ENCODE measurements around the gene SNAPC1. TPM values are rescaled to one million over a fixed set of nuclear protein-coding genes. Genes with fewer than 3 reads are reported as not detected.
A peak's percentile ranks its signal among the peaks of the same experiment; 100 is the strongest.

The SNAPC1 gene
- total and polyA plus RNA-seq, 2 donors (not counting 3 experiments of a cell fraction or from before 2014, with no cell fraction given), result 12.7 to 14.3 TPM

GRCh38 chr14:61719344-61720293, 42.6 kb upstream of the SNAPC1 start:
- H3K9me1 ChIP-seq (replicated peaks; ENCODE audit: control insufficient read depth, extremely low read depth, insufficient read depth, low read length), result no peaks in the 10 kb centered on the region
- CTCF ChIA-PET, result interaction anchor here (0.6 to 3.2 kb wide), 14 partner anchors 9 to 257 kb away, joined by 3 to 17 read pairs (median 4); no protein-coding TSS in a partner anchor
- H3K27me3 ChIP-seq (ENCODE audit: control insufficient read depth in 2 of 2, insufficient read depth in 2 of 2, low read length in 2 of 2), result no peaks in the 10 kb centered on the region
- H3K9me3 ChIP-seq (replicated peaks; ENCODE audit: control insufficient read depth, insufficient read depth, low read length), result no peaks in the 10 kb centered on the region
- BruUV-seq (replicated peaks), result no TSS peak
- H3K79me2 ChIP-seq (ENCODE audit: control insufficient read depth, insufficient read depth, low read length), result peaks cover 88% of the 10 kb centered on the region
- peaks cover 25% of the 10 kb centered on the region for H4K20me1 ChIP-seq (replicated peaks; ENCODE audit: control insufficient read depth, extremely low read depth, insufficient read depth, low read length)
- no peak overlapping the region for H2AFZ ChIP-seq (ENCODE audit: low read depth, low read length)
- peaks cover 17% of the 10 kb centered on the region for H3K4me1 ChIP-seq (ENCODE audit: control insufficient read depth, extremely low read depth, insufficient read depth, low read length)
- intact Hi-C loops (cut with micrococcal nuclease) (loop anchor here (1.0 to 5.0 kb wide), 2 partner anchors 158 to 242 kb away; no protein-coding TSS in a partner anchor), dilution Hi-C loops (cut with MboI; ENCODE audit: extremely low pct_ligation_motif_present, low sequenced_read_pairs) (no loop called here)
- no peak overlapping the region for H3K4me3 ChIP-seq (replicated peaks in 1 of 3; ENCODE audit: insufficient read depth in 1 of 3, low read depth in 1 of 3, low read length in 3 of 3)
- H3K36me3 ChIP-seq (ENCODE audit: control insufficient read depth in 2 of 2, extremely low read depth in 1 of 2, insufficient read depth in 2 of 2, low read length in 2 of 2), result peaks cover 3 to 30% of the 10 kb centered on the region in 2 experiments
- no peak for TF ChIP-seq POLR2AphosphoS5 (IDR thresholded peaks at IDR 0.05; ENCODE audit: insufficient read depth, low read depth, low read length)
- no peak for TF ChIP-seq FOS (IDR thresholded peaks at IDR 0.05; ENCODE audit: borderline replicate concordance, insufficient read depth, low read length)
- TF ChIP-seq POLR2A (IDR thresholded peaks at IDR 0.05; ENCODE audit: low read depth, low read length), result no peak
- no peak for TF ChIP-seq JUN (IDR thresholded peaks at IDR 0.05; ENCODE audit: borderline replicate concordance, insufficient read depth, insufficient read length, low read depth)
- POLR2A ChIA-PET, result no interaction called here
- FAIRE-seq, result no peak
- DNase-seq (ENCODE audit: low read depth, low spot score), result peak; percentile 55
- peak overlapping the region; percentile 14 for H3K27ac ChIP-seq (ENCODE audit: insufficient read depth, low read depth, low read length)
- no peak overlapping the region for H3K9ac ChIP-seq (replicated peaks; ENCODE audit: extremely low read depth, insufficient read depth, low read length)
- H3K4me2 ChIP-seq (ENCODE audit: insufficient read depth, low read length), result peak overlapping the region; percentile 45

- H3K4me2 ChIP-seq (ENCODE audit: insufficient read depth, low read length), result peak overlapping the region; percentile 45
- no peaks in the 10 kb centered on the region for H3K9me3 ChIP-seq (replicated peaks; ENCODE audit: control insufficient read depth, insufficient read depth, low read length)
- intact Hi-C loops (cut with micrococcal nuclease) (no loop called here), dilution Hi-C loops (cut with MboI; ENCODE audit: extremely low pct_ligation_motif_present, low sequenced_read_pairs) (no loop called here)
- CTCF ChIA-PET, result interaction anchor here (0.6 to 3.2 kb wide), 13 partner anchors 9 to 247 kb away, joined by 3 to 17 read pairs (median 4); no protein-coding TSS in a partner anchor
- no peak overlapping the region for H3K4me3 ChIP-seq (replicated peaks in 1 of 3; ENCODE audit: insufficient read depth in 1 of 3, low read depth in 1 of 3, low read length in 3 of 3)
- H3K9ac ChIP-seq (replicated peaks; ENCODE audit: extremely low read depth, insufficient read depth, low read length), result no peak overlapping the region
- TF ChIP-seq EZH2 (IDR thresholded peaks at IDR 0.05; ENCODE audit: borderline replicate concordance, low read depth, low read length, severe bottlenecking) (no peak), JUN (IDR thresholded peaks at IDR 0.05; ENCODE audit: borderline replicate concordance, insufficient read depth, insufficient read length, low read depth) (no peak), MYC (IDR thresholded peaks at IDR 0.05; ENCODE audit: low read depth, low read length) (no peak), MAX (IDR thresholded peaks at IDR 0.05; ENCODE audit: insufficient read depth, insufficient read length) (no peak), POLR2A (IDR thresholded peaks at IDR 0.05; ENCODE audit: low read depth, low read length) (no peak), CTCF (IDR thresholded peaks at IDR 0.05; ENCODE audit: extremely low read depth in 1 of 2, insufficient read depth in 1 of 2, low read depth in 1 of 2, low read length in 2 of 2) (no peak), POLR2AphosphoS5 (IDR thresholded peaks at IDR 0.05; ENCODE audit: insufficient read depth, low read depth, low read length) (no peak), FOS (IDR thresholded peaks at IDR 0.05; ENCODE audit: borderline replicate concordance, insufficient read depth, low read length) (no peak)
- H4K20me1 ChIP-seq (replicated peaks; ENCODE audit: control insufficient read depth, extremely low read depth, insufficient read depth, low read length), result peaks cover 23% of the 10 kb centered on the region
- peaks cover 87% of the 10 kb centered on the region for H3K79me2 ChIP-seq (ENCODE audit: control insufficient read depth, insufficient read depth, low read length)
- POLR2A ChIA-PET, result no interaction called here
- no TSS peak for BruUV-seq (replicated peaks)
- H3K4me1 ChIP-seq (ENCODE audit: control insufficient read depth, extremely low read depth, insufficient read depth, low read length), result peaks cover 17% of the 10 kb centered on the region
- no peak overlapping the region for H3K27ac ChIP-seq (ENCODE audit: insufficient read depth, low read depth, low read length)
- H3K27me3 ChIP-seq (ENCODE audit: control insufficient read depth in 2 of 2, insufficient read depth in 2 of 2, low read length in 2 of 2), result no peaks in the 10 kb centered on the region
- DNase-seq (ENCODE audit: low read depth, low spot score) (no peak), FAIRE-seq (no peak)
- no peak overlapping the region for H2AFZ ChIP-seq (ENCODE audit: low read depth, low read length)
- peaks cover 5 to 35% of the 10 kb centered on the region in 2 experiments for H3K36me3 ChIP-seq (ENCODE audit: control insufficient read depth in 2 of 2, extremely low read depth in 1 of 2, insufficient read depth in 2 of 2, low read length in 2 of 2)
- no peaks in the 10 kb centered on the region for H3K9me1 ChIP-seq (replicated peaks; ENCODE audit: control insufficient read depth, extremely low read depth, insufficient read depth, low read length)
Measured at GRCh38 chr14:61720294-61720661, 41.9 kb upstream of the SNAPC1 start.

Measured in endothelial cell of umbilical vein (primary cell).